HG02943 (cell line): ENCODE data around the gene EEF1AKMT4.
A peak's percentile ranks its signal among the peaks of the same experiment; 100 is the strongest.

Source experiments
- ATAC-seq: cut with Tn5 transposase; IDR thresholded peaks from one replicate; pipeline ENCODE4 v1.9.1; 2021; ENCODE audit warnings: mild to moderate bottlenecking, low read depth, moderate library complexity; ENCODE audit not compliant: unreplicated experiment

EEF1AKMT4 gene

DNA sequence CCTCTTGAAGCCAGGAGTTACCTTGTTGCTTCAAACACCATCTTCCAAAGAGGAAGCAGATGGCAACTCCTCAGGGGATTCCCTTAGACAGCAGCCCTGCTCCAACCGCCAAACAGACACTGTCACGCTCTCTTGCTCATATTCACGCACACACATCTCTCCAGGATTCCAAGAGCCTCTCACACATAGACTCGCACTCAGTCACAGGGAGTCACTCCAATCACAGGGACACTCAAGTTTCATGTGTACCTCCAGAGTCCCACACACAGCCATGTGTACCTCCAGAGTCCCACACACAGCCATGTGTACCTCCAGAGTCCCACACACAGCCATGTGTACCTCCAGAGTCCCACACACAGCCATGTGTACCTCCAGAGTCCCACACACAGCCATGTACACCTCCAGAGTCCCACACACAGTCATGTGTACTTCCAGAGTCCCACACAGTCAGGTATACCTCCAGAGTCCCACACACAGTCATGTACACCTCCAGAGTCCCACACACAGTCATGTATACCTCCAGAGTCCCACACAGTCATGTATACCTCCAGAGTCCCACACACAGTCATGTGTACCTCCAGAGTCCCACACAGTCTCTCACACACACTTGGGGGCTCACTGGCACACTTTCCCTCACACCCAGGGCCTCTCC is 14.0 kb upstream of the EEF1AKMT4 start:
- no peak for ATAC-seq

DNA sequence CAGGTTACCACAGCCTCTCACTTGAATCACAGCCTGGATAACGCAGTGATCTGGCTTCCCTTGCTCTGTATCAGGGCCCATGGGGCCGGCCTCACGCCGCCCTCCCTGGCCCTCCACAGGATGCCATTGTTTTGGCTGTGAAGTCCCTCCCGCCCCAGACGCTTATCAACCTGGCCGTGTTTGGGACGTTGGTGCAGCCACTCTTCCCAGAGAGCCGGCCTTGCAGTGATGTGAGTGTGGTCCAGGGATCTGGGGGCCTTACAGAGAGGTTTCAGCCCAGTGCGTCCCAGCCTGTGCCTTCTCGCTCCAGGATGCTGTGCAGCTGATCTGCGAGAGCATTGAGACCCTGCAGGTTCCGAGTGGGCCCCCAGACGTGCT is 13.4 kb upstream of the EEF1AKMT4 start:
- no peak for ATAC-seq

DNA sequence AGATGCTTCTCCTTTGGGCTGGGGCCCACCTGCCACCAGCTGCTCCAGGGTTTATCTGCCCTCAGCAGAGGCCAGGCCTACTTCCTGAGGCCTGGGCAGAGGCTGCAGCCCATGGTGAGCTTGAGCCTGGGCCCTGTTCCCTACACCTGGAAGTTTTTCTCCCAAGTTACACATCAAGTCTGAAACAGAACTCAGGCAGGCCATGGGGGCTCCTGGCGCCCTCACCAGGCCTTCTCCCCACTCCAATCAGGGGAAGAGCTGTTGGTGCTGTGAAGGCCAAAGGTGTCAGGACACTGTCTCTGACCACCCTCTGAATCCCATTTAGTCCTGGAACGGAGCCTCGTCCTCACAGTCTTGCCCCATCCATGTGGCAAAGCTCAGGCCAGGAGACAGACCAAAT is 12.8 kb upstream of the EEF1AKMT4 start:
- no peak for ATAC-seq

DNA sequence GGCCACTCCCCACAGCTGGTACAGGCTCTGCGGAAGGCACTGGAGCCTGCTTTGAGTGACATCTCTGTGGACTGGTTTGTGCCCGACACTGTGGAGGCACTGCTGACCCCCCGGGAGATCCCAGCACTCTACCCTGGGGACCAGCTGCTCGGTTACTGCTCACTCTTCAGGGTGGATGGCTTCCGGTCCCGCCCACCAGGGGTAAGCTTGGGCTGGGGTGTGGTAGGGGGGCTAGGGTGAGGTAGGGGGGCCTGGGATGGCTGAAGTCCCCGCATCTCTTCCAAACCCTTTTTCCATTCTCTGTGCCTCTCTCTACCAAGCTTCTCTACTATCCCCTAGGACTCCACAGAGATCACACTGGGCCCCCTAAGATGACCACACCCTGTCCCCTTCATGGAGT is 12.3 kb upstream of the EEF1AKMT4 start:
- no peak for ATAC-seq

DNA sequence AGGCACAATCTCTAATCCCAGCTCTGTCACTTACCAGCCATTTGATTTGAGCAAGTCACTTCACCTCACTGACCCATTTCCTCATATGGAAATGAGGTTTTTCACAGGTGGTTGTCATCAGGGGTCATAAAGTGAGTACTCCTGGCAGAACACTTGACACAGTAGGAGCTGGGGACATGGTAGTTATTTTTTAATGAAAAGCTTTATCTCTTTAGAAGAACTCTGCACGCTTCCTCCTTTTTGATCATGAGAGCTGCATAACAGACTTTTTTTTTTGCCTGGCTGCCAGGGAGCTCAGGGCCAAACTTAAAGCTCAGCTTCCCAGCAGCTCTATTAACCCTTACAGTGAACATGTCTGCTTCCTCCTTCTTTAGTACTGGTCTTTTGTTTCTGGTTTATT is 11.7 kb upstream of the EEF1AKMT4 start:
- ATAC-seq, result no peak

DNA sequence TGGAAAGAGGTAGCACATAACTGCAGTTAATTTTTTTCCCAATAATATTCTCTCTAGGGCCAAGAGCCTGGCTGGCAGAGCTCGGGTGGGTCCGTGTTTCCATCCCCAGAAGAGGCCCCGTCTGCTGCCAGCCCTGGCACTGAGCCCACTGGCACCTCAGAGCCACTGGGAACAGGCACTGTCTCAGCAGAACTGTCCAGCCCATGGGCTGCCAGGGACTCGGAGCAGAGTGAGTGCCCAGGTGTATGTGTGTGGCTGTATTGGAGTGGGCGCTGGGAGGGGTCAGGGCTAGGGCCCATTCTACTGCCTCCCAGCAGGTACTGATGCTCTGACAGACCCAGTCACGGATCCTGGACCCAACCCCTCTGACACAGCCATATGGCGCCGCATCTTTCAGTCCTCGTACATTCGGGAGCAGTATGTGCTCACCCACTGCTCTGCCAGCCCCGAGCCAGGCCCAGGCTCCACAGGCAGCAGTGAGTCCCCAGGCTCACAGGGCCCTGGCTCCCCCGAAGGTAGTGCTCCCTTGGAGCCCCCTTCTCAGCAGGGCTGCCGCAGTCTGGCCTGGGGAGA is 11.1 kb upstream of the EEF1AKMT4 start:
- ATAC-seq, result no peak

DNA sequence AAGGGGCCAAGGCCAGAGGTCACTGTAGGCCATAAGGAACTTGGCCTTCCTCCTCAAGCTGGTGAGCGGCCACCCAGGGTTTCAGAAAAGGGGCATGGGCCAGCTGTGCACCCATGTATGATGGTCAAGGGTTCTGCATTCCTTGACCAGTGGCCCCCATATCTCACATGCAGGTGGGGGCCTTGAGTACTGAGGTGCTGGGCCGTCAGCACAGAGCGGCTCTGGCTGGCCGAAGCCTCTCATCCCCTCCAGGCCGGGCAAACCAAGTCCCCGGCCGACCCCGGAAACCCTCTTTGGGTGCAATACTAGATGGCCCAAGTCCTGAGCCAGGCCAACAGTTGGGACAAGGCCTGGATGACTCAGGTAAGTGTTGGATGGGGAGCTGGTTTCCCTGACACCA is 10.3 kb upstream of the EEF1AKMT4 start:
- no peak for ATAC-seq

DNA sequence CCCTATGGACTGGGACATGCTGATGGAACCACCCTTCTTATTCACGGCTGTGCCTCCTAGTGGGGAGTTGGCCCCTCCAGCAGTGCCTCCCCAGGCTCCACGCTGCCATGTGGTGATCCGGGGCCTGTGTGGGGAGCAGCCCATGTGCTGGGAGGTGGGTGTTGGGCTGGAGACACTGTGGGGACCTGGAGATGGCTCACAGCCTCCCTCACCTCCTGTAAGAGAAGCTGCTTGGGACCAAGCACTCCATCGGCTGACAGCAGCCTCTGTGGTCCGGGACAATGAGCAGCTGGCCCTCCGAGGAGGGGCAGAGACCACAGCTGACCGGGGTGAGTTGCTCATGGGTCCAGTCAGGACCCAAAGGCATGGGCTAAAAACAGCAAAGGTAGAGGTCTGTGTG is 9.8 kb upstream of the EEF1AKMT4 start:
- ATAC-seq, result no peak

DNA sequence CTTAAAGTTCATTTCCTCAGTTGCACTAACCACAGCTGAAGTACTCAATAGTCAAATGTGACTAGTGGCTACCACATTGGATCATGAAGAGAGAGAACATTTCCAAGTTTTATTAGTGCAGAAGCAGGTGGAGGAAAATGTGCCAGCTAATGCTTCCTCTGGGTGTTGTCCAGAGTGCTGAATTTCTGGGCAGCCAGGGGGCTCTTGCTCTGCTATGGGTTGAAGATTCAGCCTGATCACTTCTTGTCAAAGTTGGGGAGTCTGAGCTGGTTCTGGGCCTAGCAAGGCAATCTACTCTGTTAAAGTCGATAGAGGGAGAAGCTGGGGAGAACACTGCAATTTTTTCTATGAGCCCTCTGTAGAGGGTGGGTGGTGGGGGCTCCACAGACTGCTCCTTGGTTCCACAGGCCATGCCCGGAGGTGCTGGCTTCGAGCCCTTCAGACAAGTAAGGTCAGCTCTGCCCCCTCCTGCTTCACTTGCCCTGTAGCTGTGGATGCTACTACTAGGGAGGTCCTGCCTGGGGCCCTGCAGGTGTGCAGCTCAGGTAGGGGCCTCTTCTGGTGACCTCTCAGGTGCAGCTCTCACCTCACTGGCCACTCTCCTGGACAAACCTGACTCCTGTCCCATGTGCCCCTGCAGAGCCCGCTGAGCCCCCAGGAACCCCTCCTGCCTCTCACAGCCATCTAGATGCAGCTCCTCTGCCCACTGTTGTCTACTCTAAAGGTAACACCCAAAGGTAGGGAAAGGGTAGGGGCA is 8.9 kb upstream of the EEF1AKMT4 start:
- no peak for ATAC-seq

DNA sequence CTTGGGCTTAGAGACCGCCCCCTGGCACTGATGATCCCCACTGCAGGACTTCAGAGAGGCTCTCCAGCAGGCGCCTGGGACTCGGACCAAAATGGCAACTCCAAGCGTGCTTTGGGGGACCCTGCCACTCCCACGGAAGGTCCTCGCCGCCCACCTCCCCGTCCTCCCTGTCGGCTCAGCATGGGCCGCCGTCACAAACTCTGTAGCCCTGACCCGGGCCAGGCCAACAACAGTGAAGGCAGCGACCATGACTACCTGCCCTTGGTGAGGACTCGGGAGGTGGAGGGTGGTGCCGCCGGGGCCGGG is 8.4 kb upstream of the EEF1AKMT4 start:
- ATAC-seq, result no peak

DNA sequence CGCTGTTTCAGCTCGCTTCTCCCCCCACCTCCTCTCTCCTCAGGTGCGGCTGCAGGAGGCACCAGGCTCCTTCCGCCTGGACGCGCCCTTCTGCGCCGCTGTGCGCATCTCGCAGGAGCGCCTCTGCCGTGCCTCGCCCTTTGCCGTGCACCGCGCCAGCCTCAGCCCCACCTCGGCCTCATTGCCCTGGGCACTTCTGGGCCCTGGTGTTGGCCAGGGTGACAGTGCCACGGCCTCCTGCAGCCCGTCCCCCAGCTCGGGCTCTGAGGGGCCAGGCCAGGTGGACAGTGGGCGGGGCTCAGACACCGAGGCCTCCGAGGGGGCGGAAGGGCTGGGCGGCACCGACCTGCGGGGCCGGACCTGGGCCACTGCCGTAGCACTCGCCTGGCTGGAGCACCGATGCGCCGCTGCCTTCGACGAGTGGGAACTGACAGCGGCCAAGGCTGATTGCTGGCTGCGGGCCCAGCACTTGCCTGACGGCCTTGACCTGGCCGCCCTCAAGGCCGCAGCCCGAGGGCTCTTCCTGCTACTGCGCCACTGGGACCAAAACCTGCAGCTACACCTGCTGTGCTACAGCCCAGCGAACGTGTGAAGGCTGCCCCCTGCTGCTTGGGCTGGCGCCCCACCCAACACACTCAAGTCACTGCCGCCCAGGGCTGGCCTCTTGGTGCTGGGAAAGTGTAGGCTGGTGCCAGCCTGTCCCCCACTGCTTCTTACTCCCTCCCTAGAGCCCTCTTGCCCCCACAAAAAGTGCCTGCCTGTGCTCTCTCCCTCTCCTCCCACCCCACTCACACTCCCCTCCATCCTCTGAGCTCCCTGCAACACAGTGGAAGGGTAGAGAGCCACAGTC is 7.8 kb upstream of the EEF1AKMT4 start:
- no peak for ATAC-seq

DNA sequence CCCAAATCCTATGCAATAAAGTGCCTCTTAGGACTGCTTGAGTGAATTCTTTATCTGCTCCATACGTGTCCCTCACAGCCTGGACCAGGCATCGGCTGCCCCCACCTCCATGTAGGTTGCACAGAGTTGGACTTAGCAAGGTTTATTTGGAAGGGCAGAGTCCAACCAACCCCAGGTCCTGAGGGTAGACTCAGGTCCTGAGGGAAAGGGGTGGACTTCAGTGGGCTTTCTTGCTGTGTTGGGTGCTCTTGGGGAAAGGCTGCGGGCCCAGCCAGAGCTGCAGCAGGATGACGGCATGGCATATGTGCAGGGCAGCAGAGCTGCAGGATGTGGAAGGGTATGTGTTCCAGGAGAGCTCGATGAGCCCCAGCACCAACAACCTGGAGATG is 7.2 kb upstream of the EEF1AKMT4 start:
- ATAC-seq, result no peak

DNA sequence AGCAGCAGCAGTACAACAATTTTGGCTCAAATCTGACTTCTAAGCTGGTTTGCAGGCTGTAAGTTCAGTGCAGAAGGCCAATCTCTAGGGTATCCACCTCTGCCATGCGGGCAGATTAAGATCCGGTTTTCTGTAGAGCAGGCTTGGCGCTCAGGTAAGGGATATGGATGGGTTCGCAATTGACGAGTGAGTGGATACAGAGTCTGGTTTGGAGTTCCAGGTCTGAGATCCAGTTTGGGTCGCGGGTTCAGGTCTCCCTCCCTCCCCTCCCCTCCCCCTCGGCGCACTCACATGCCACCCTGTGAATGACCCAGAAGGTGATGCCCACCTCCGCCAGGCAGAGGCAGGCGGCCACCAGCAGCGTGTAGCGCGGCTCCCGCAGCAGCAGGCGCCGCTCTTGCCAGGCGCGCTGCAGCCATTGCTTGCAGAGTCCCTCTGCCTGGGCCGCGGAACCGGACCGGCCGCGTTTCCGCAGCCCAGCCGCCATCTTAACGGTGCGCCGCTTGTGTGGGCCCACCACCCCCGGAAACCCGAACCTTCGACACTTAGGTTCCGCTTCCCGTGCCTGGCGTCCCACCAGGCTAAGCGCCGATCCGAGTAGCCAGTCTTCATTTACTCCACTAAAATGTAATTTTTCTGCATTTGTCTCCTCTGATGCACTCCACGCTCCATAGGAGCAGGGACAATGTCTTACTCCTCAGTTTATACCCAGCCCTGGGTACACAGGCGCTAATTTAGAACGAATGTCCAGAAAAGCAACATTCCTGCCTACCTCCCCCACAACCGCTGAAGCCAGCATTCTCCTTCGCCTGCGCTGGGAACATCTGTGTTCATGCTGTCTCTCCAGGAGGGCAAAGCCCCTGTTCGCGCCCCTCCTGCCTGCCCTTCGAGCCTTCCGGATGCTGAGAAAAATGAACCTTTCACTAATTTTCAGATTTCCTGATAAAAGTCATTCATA is 739 bp upstream of the EEF1AKMT4 start, which contains the start of gene ALG3:
ALG3 (minus strand) TSS at position 509 of the 958 bp plus-strand sequence; CDS start at position 487, 22 bp downstream.
- peak; percentile 42 for ATAC-seq

DNA sequence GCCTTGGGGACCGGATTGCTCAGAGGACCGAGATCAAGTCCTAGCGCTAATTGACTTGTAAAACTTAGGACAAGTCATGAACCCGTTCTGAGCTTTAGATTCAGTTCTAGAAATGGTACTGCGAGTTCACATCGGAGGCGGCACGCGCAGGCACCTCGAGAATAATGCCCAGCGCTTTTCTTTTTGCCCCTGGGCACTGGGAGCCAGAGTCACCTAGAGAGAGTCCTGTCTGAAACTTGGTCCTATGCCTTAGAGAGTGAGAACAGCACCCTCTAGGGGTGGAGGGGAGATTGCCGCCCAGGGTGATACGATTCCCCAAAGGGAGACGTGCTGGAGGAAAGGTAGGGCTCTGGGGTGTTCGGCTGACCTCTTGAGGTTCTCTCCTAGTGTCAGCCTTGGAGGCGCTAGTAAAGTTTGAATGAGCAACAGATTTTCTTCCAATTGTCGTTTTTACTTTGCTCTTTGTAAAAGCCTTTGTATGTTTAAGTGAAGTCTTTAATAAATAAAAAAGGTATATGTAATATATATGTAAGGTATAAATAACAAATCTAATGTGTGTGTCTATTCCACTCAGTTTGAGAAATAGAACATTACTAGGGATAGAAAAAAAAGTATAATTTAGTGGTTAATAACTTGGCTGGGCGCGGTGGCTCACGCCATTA is 826 bp downstream of the EEF1AKMT4 start:
- peak; percentile 64 for ATAC-seq

DNA sequence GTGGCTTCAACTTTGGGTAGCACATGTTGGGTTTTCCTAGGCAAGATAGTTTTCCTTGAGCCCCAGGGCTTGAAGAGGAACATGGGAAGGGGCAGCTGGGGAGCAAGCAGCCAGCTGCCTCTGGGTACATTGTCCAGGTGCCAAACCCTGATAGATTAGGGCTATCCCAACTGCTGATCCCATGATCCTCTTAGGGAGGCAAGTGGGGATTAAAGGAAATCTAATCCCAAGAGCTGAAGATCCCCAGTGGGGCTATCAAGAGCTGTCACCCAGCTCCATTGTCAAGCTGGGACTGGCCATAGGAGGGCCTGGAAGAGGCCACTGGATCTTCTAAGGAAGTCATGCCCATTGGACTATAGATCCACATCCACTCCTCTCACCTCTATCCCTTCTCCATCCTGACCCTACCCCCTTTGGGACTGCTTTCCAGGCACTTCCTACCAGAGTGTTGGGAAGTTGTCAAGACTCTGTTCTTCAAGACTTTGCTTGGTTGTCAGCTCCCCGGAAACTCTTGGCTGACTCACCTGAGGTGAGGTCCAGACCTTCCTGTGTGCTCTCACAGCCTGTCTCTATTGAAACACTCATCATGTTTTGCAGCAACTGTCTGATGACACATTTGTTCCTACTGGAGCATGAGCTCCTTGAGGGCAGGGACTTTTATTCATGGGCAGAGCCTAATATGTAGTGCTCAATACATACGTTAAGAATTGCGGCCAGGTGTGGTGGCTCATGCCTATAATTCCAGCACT is 6.0 kb downstream of the EEF1AKMT4 start:
- ATAC-seq, result no peak

DNA sequence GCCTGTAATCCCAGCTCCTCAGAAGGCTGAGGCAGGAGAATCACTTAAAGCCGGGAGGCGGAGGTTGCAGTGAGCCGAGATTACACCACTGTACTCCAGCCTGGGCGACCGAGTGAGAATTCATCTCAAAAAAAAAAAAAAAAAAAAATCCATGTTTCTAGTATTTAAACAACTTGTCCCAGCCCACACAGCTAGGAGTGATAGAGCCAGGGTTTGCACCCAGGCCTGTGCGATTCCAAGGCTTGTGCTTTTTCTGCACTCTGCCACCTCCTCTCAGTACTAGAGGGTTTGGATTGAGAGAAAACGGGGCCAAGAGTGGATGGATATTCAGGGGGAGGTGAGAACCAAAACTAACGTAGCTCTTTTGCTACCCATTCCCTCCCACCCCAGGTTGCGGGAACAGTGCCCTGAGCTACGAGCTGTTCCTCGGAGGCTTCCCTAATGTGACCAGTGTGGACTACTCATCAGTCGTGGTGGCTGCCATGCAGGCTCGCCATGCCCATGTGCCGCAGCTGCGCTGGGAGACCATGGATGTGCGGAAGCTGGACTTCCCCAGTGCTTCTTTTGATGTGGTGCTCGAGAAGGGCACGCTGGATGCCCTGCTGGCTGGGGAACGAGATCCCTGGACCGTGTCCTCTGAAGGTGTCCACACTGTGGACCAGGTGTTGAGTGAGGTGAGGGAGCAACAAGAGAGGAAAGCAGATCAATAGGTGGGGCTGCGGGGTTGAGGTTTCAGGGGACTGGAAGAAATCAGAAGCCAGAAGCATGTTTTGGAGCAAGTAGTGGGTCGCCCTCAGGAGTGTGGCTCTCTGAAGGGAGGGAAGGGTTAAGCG is 7.8 kb downstream of the EEF1AKMT4 start:
- ATAC-seq, result no peak

DNA sequence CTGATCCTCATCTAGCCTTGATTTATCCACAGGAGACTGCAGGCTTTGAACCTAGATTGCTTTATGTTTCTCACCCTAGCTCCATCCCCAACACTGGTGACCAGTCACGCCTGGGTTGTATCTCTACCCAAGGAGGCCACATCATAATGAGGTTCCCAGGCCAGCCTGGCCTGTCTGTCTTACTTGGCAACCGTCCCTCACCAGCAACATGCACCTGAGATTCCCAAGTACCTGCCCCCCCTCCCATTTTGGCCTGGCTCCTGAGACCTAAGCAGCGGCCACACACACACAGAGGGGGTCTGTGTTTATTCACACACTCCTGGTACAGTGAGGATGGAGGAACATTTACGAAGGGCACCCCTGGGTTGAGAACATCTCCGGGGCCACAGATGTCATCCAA is 9.5 kb downstream of the EEF1AKMT4 start:
- no peak for ATAC-seq

DNA sequence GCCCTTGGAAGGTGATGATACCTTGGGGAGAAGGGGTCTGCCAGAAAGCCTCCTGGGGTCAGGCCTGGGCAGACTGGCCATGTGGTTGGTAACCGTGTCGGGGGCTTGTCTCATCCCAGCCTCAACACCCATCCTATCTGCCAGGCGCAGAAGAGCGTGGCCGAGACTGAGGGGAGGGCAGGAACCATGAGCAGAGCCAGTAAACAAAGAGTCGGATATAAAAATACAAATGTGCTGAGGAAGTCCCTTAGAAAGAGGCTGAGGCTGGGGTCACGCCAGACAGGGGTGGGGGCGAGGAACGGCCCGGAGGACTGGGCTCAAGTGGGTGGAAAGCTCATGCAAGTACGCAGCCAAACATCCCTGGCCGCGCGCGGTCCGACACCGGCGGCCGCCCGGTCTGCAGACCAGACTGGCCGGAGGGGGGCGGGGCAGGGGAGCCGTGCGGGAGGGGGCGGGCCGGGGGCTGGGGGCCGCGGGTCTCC is 10.0 kb downstream of the EEF1AKMT4 start:
- ATAC-seq, result no peak
